HUES6 (cell line): ENCODE results near the gene SELENBP1.
"Not testable (repeated sequence)": the region's sequence is repeated elsewhere in the genome, so short reads cannot be mapped to it uniquely, and the experiment has no call there.

Experiments used
- H3K27ac ChIP-seq: 2 replicates; pipeline ENCODE4 v1.7.0; 2013; ENCODE audit warnings: low read depth, mild to moderate bottlenecking, low read length, inconsistent platforms
- H3K27me3 ChIP-seq: 2 replicates; pipeline ENCODE4 v1.6.1; 2013; ENCODE audit warnings: low read length; ENCODE audit not compliant: control insufficient read depth, insufficient read depth
- H3K36me3 ChIP-seq: 2 replicates; pipeline ENCODE4 v1.6.1; 2013; ENCODE audit warnings: low read length; ENCODE audit not compliant: control insufficient read depth, insufficient read depth
- H3K4me1 ChIP-seq: 2 replicates; pipeline ENCODE4 v1.6.1; 2013; ENCODE audit warnings: low read length; ENCODE audit not compliant: control insufficient read depth, insufficient read depth
- H3K4me3 ChIP-seq: 2 replicates; pipeline ENCODE4 v1.5.1; 2013; ENCODE audit warnings: low read depth, low read length
- H3K9ac ChIP-seq: one replicate; pipeline ENCODE4 v1.6.1; 2013; ENCODE audit warnings: mild to moderate bottlenecking, low read length
- H3K9me3 ChIP-seq: 2 replicates; pipeline ENCODE4 v1.6.1; 2013; ENCODE audit warnings: low read depth, low read length; ENCODE audit not compliant: control insufficient read depth, insufficient read depth

Gene SELENBP1

DNA sequence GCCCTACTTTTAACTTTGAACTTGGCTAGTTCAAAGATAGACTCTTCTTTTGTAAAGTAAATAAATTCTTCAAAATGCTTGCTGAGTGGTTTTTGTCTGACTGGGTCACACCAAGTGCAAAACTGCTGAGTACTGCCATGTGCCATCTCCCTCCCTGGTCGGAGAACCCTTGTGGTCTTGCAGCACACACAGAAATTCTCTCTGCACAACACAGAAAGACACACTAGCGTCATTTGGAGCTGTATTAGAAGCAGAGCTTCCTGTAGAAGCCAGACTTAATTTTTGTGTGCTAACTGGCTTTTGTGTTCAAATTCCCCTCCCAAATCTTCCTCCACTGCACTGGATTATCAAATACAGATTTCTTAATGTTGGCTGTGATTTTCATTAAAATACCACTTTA is 29.4 kb upstream of the SELENBP1 start:
- H3K4me3 ChIP-seq = no peak overlapping the region
- no peaks in the 10 kb centered on the region for H3K27me3 ChIP-seq
- H3K9me3 ChIP-seq = no peaks in the 10 kb centered on the region
- peaks cover 65% of the 10 kb centered on the region for H3K36me3 ChIP-seq
- peaks cover 4% of the 10 kb centered on the region for H3K4me1 ChIP-seq
- H3K27ac ChIP-seq = no peak overlapping the region
- H3K9ac ChIP-seq = no peak overlapping the region

DNA sequence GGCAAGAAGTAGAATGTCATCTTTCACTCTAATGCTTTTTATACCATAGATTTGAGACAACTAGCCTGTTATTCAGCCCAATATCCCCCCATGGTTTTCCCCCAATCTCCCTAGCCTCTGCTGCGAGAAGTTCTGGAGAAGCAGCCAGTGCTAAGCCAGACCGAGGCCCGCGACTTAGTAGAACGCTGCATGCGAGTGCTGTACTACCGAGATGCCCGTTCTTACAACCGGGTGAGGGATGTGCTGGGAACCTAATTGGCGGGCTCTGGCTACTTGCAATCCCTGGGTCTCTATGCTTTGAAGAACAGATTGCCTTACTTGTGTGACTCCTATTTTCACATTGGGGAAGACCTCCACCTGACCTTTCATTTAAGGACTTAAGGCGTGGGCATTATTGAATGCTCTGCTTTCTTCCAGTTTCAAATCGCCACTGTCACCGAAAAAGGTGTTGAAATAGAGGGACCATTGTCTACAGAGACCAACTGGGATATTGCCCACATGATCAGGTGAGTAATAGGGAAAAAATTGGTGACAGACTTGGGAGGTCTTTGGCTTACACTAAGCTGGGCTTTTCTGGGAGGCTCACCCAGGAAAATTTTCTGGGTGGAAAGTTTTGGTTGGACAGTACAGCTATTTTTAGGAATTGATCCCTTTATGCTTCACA is 28.8 kb upstream of the SELENBP1 start:
- no peak overlapping the region for H3K27ac ChIP-seq
- no peak overlapping the region for H3K9ac ChIP-seq
- H3K4me1 ChIP-seq = peaks cover 4% of the 10 kb centered on the region
- H3K9me3 ChIP-seq = no peaks in the 10 kb centered on the region
- no peaks in the 10 kb centered on the region for H3K27me3 ChIP-seq
- H3K36me3 ChIP-seq = peaks cover 59% of the 10 kb centered on the region
- no peak overlapping the region for H3K4me3 ChIP-seq

DNA sequence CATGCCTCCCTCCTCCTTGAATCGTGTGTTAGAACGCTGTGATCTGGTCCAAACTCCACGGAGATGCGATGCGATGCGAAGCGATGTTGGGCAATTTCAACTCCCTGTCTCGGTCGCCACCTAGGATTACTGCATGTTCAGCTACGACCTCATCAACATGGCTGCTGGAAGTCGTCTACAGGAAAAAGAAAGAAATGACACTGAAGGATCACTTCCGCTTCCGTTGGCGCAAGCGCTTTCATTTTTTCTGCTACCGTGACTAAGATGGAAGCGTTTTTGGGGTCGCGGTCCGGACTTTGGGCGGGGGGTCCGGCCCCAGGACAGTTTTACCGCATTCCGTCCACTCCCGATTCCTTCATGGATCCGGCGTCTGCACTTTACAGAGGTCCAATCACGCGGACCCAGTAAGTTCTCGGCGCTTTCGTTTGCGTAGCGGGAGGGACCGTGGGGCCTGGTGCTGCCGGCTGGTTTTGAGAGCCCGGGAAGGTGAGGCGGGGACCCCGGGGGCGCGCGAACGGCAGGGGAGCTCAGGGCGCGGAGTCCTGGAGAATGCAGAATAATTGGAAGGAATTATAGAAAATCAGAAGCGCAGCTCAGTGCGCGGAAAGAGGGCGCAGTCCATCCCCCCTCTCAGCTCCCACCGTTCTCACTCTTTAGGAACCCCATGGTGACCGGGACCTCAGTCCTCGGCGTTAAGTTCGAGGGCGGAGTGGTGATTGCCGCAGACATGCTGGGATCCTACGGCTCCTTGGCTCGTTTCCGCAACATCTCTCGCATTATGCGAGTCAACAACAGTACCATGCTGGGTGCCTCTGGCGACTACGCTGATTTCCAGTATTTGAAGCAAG is 27.0 kb upstream of the SELENBP1 start, which contains the start of gene PSMB4:
Gene PSMB4 (plus strand): TSS at position 250 of the 848 bp plus-strand sequence. CDS start 15 bp downstream, at position 265.
- Histone ChIP-seq H3K4me3 (peak within 1 kb of the TSS; percentile 90), H3K27ac (peak within 1 kb of the TSS; percentile 93), H3K9ac (peak within 1 kb of the TSS; percentile 90), H3K9me3 (0 out of 2 replicates have a peak, but pooled peaks cover 2% of the 10 kb centered on the region), H3K27me3 (no peaks in the 10 kb centered on the region), H3K36me3 (peaks cover 42% of the 10 kb centered on the region), H3K4me1 (peaks cover 4% of the 10 kb centered on the region)

DNA sequence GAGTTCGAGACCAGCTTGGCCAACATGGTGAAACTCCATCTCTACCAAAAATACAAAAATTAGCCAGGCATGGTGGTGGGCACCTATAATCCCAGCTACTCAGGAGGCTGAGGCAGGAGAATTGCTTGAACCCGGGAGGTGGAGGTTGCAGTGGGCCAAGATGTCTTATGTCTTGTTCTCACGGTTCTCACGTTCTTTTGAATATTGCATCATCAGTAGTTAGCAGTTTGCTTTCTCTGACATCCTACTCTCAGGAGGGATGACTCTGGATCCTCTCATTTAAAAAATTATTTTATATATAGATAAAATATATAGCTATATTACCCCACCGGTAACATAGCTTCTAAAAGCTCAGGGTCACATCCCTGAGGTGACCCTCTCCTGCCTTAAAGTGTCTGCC is 23.8 kb upstream of the SELENBP1 start:
- not testable (repeated sequence) for H3K4me1 ChIP-seq, H3K27me3 ChIP-seq, H3K27ac ChIP-seq, H3K4me3 ChIP-seq, H3K9ac ChIP-seq, H3K9me3 ChIP-seq
- H3K36me3 ChIP-seq = peaks cover 15% of the 10 kb centered on the region

DNA sequence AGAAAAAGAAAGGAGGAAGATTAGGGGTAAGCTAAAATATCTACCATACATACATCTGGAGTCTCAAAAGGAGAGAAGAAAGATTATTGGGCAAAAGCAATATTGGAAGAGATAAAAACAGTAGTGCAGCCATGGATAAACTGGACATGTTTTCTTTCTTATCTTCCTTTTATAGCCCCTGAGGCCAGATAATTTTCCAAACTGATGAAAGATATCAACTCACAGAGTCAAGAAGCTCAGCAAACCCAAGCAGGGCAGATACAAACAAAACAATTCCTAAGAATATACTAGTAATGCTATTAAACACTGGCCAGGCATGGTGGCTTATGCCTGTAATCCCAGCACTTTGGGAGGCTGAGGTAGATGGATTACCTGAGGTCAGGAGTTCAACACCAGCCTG is 21.1 kb upstream of the SELENBP1 start:
- H3K9me3 ChIP-seq = 0 out of 2 replicates have a peak, but pooled peaks cover 3% of the 10 kb centered on the region
- H3K4me1 ChIP-seq = no peaks in the 10 kb centered on the region
- no peaks in the 10 kb centered on the region for H3K36me3 ChIP-seq
- no peak overlapping the region for H3K4me3 ChIP-seq
- no peak overlapping the region for H3K9ac ChIP-seq
- no peaks in the 10 kb centered on the region for H3K27me3 ChIP-seq
- no peak overlapping the region for H3K27ac ChIP-seq

DNA sequence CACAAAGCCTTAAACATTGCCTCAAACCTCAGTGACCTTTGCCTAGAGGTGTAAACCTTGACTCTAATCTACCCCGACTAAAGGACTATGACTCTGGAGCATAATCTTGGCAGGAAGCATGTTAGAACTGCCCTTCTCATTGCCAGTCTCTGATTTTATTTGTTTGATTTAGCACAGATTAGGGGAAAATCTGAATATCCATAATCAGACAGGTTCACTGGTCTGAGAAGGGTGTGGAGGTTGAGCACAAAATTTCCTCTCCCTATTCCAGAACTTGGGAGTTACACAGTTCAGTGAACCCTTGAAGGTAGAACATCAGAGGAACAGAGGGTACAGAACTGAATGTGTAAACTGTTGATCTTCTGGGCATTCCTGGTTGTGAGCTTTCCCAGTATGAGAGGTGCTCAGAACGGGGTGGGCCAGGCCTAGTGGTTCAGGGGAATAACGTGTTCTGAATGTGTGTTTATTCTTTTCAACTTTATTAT is 18.6 kb upstream of the SELENBP1 start:
- H3K9me3 ChIP-seq = 0 out of 2 replicates have a peak, but pooled peaks cover 3% of the 10 kb centered on the region
- H3K27ac ChIP-seq = no peak overlapping the region
- H3K27me3 ChIP-seq = no peaks in the 10 kb centered on the region
- no peaks in the 10 kb centered on the region for H3K4me1 ChIP-seq
- no peak overlapping the region for H3K9ac ChIP-seq
- H3K36me3 ChIP-seq = no peaks in the 10 kb centered on the region
- H3K4me3 ChIP-seq = no peak overlapping the region

DNA sequence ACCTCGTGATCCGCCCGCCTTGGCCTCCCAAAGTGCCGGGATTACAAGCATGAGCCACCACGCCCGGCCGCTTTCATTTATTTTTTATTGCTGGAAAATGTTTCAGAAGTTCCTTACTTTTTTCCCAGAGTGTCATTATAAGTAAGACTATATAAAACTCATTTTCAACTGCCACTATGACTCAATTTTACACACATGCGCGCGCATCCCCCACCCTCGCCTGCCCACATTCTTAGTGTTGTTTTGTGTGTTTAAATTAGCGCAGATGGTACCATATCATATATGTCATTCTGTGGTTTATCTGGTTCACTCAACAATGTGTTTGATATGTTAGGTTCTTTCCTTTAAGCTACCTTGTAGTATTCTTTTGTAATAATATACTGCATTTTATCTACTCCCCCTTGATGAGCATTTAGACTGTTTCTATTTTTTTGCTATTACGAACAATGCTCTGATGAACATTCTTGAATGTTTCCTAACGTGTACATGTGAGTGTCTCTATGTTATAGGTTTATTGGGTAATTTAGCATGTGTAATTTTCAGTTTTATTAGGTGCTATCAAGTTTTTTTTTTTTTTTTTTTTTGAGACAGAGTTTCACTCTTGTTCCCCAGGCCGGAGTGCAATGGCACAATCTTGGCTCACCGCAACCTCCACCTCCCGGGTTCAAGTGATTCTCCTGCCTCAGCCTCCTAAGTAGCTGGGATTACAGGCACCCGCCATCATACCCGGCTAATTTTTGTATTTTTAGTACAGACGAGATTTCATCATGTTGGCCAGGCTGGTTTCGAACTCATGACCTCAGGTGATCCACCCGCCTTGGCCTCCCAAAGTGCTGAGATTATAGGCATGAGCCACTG is 17.9 kb upstream of the SELENBP1 start:
- H3K36me3 ChIP-seq, H3K27me3 ChIP-seq, H3K4me3 ChIP-seq, H3K27ac ChIP-seq, H3K4me1 ChIP-seq, H3K9me3 ChIP-seq, H3K9ac ChIP-seq: not testable (repeated sequence)

DNA sequence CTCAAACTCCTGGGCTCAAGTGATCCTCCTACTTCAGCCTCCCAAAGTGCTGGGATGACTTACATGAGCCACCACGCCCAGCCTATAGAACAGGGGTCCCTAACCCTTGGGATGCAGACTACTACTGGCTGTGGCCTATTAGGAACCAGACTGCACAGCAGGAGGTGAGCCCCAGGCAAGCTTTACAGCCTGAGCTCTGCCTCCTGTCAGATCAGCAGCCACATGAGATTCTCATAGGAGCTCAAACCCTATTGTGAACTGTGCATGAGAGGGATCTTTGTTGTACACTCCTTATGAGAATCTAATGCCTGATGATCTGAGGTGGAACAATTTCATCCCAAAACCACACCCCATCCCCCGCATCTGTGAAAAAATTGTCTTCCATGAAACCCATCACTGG is 13.5 kb upstream of the SELENBP1 start:
- Histone ChIP-seq H3K4me3 (no peak overlapping the region), H3K27ac (no peak overlapping the region), H3K9me3 (no peaks in the 10 kb centered on the region), H3K4me1 (no peaks in the 10 kb centered on the region), H3K9ac (no peak overlapping the region), H3K27me3 (peaks cover 16% of the 10 kb centered on the region), H3K36me3 (no peaks in the 10 kb centered on the region)

DNA sequence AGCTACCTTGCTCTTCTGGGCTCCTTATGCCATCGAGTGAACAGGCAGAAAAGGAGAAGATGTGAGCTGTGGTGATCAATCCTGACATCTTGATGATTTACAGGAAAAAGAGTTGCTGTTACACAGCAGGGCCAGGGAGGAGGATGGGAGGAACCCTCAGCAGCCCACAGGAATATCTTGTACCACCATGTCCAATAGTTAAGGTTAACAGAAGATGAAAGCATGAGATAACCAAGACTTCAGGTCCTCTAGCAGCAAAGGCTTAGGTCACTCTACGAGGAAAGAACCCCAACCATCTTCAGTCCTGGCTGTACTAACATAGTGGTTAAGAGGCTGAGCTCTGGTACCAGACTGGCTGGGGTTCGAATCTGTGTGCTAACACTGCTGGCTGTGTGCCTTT is 12.1 kb upstream of the SELENBP1 start:
- Histone ChIP-seq H3K27me3 (peaks cover 16% of the 10 kb centered on the region), H3K4me1 (no peaks in the 10 kb centered on the region), H3K4me3 (no peak overlapping the region), H3K9ac (no peak overlapping the region), H3K36me3 (no peaks in the 10 kb centered on the region), H3K27ac (no peak overlapping the region), H3K9me3 (no peaks in the 10 kb centered on the region)

DNA sequence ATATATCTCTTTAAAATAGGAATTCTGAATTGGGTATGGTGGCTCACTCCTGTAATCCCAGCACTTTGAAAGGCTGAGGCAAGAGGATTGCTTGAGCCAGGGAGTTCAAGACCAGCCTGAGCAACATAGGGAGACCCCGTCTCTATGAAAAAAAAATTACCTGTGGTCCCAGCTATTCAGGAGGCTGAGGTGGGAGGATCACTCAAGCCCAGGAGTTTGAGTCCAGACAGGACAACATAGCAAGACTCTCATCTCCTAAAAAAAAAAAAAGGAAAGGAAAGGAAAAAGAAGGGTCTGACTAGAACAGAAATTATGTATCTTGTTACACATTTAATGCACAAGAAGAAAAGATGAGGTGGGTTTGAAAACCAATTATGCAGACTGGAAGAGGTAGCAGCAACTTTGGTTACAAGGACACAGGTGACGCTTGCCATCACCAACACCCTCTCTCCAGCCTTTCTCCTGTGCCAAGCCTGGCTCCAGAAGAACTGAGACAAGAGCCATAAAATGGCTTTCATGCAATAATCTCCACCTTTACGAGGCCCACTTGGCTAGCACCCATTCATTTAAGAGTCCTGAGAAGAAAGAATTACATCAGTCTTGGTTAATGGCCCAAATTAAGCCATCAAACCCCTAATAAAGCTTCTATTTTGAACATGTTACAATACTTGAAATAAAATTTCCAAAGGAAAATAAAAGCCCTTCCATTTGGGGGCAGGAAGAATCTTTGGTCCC is 4.8 kb upstream of the SELENBP1 start:
- no peaks in the 10 kb centered on the region for H3K9me3 ChIP-seq
- H3K36me3 ChIP-seq = no peaks in the 10 kb centered on the region
- peaks cover 8% of the 10 kb centered on the region for H3K4me1 ChIP-seq
- H3K9ac ChIP-seq = no peak overlapping the region
- H3K27ac ChIP-seq = no peak overlapping the region
- H3K27me3 ChIP-seq = no peaks in the 10 kb centered on the region
- H3K4me3 ChIP-seq = no peak overlapping the region
